ENCODE results near the gene ZBTB20. TPM values are rescaled to one million over a fixed set of nuclear protein-coding genes. Genes with fewer than 3 reads are reported as not detected.

ZBTB20 gene
- total RNA-seq, 6 donors from 2014 or later: 40.0 to 150 (median 65.8) TPM

- no peaks in the 10 kb centered on the region for H3K27me3 ChIP-seq
- DNase-seq (no peak), ATAC-seq (ENCODE audit: low FRiP score in 2 of 2) (no peak)
- 93 to 94% methylated on average over 8 of the region's 8 CpGs for WGBS, 2 donors
- H3K4me3 ChIP-seq: no peak overlapping the region
- H3K27ac ChIP-seq: no peak overlapping the region
- peaks cover 0 to 11% (median 2%) of the 10 kb centered on the region in 4 donors for H3K4me1 ChIP-seq
- H3K9me3 ChIP-seq: no peaks in the 10 kb centered on the region
- TF ChIP-seq POLR2AphosphoS5 (IDR thresholded peaks at IDR 0.05) (no peak), CTCF (IDR thresholded peaks at IDR 0.05) (no peak), EP300 (IDR thresholded peaks at IDR 0.05) (no peak), POLR2A (IDR thresholded peaks at IDR 0.05) (no peak)
- H3K36me3 ChIP-seq: peaks cover 0 to 18% (median 2%) of the 10 kb centered on the region in 4 donors
These were observed 770.4 kb downstream of the ZBTB20 start for GRCh38 chr3:114376516-114377185.

- WGBS, 2 donors: 74 to 85% methylated on average over 9 of the region's 9 CpGs
- peak in 1 of 2 donors; percentile 34 for ATAC-seq (ENCODE audit: low FRiP score in 2 of 2)
- no peak overlapping the region for H3K4me3 ChIP-seq
- H3K9me3 ChIP-seq: no peaks in the 10 kb centered on the region
- TF ChIP-seq POLR2AphosphoS5 (IDR thresholded peaks at IDR 0.05): peak in 1 of 2 donors; percentile 11
- no peak for TF ChIP-seq EP300 (IDR thresholded peaks at IDR 0.05)
- no peak for TF ChIP-seq POLR2A (IDR thresholded peaks at IDR 0.05)
- H3K4me1 ChIP-seq: peaks cover 0 to 9% (median 2%) of the 10 kb centered on the region in 4 donors
- H3K27ac ChIP-seq: no peak overlapping the region
- DNase-seq: no peak
- H3K27me3 ChIP-seq: no peaks in the 10 kb centered on the region
- peaks cover 0 to 18% (median 2%) of the 10 kb centered on the region in 4 donors for H3K36me3 ChIP-seq
These were observed 771.3 kb downstream of the ZBTB20 start for GRCh38 chr3:114375608-114376421.

GRCh38 chr3:114374433-114374990, 772.6 kb downstream of the ZBTB20 start:
- Histone ChIP-seq H3K4me3 (no peak overlapping the region), H3K9me3 (no peaks in the 10 kb centered on the region), H3K4me1 (peaks cover 0 to 3% (median 0%) of the 10 kb centered on the region in 4 donors), H3K27ac (no peak overlapping the region), H3K36me3 (peaks cover 0 to 15% (median under 1%) of the 10 kb centered on the region in 4 donors), H3K27me3 (no peaks in the 10 kb centered on the region)
- ATAC-seq (ENCODE audit: low FRiP score in 2 of 2): no peak
- TF ChIP-seq EP300 (IDR thresholded peaks at IDR 0.05) (no peak), CTCF (IDR thresholded peaks at IDR 0.05) (no peak), POLR2AphosphoS5 (IDR thresholded peaks at IDR 0.05) (no peak), POLR2A (IDR thresholded peaks at IDR 0.05) (no peak)
- 75 to 87% methylated on average over 2 of the region's 2 CpGs for WGBS, 2 donors
- DNase-seq: no peak

- Histone ChIP-seq H3K4me3 (no peak overlapping the region), H3K27me3 (no peaks in the 10 kb centered on the region), H3K9me3 (no peaks in the 10 kb centered on the region), H3K27ac (no peak overlapping the region), H3K4me1 (peaks cover 0 to 3% (median under 1%) of the 10 kb centered on the region in 4 donors), H3K36me3 (no peaks in the 10 kb centered on the region)
- no peak for DNase-seq
- TF ChIP-seq CTCF (IDR thresholded peaks at IDR 0.05) (no peak), POLR2AphosphoS5 (IDR thresholded peaks at IDR 0.05) (no peak), POLR2A (IDR thresholded peaks at IDR 0.05) (no peak)
- no peak for ATAC-seq (ENCODE audit: low FRiP score in 2 of 2)
- 39 to 91% methylated on average over 2 to 3 of the region's 3 CpGs for WGBS, 2 donors
These were observed 776.4 kb downstream of the ZBTB20 start for GRCh38 chr3:114370537-114371174.

GRCh38 chr3:114365909-114366308, 781.2 kb downstream of the ZBTB20 start:
- Histone ChIP-seq H3K4me1 (peaks cover 0 to 12% (median 0%) of the 10 kb centered on the region in 4 donors), H3K36me3 (no peaks in the 10 kb centered on the region), H3K9me3 (no peaks in the 10 kb centered on the region), H3K27ac (no peak overlapping the region), H3K4me3 (no peak overlapping the region), H3K27me3 (no peaks in the 10 kb centered on the region)
- 68 to 75% methylated on average over 3 of the region's 3 CpGs for WGBS, 2 donors
- no peak for ATAC-seq (ENCODE audit: low FRiP score in 2 of 2)
- no peak for DNase-seq
- no peak for TF ChIP-seq CTCF (IDR thresholded peaks at IDR 0.05)
- no peak for TF ChIP-seq POLR2AphosphoS5 (IDR thresholded peaks at IDR 0.05)
- TF ChIP-seq POLR2A (IDR thresholded peaks at IDR 0.05): no peak
